Kidney (tissue), 14 donors: Measurements from ENCODE around the gene COG4. TPM values are rescaled to one million over a fixed set of nuclear protein-coding genes. Genes with fewer than 3 reads are reported as not detected.
A peak's percentile ranks its signal among the peaks of the same experiment; 100 is the strongest.

Experiments used
- DNase-seq, 5 donors: peaks; one replicate each; pipeline ENCODE4 v3.0.0-alpha.2; 2013 to 2020
- FAIRE-seq: peaks from 2 replicates; lab custom pipeline; 2012; peaks lifted over from hg19 to GRCh38; lab: Jason Lieb, UNC
- H3K27ac ChIP-seq, 2 donors: one replicate each; pipeline ENCODE4 v1.7.0; 2013; ENCODE audit warnings: low read depth in 2 of 2, low read length in 2 of 2, inconsistent platforms in 1 of 2
- H3K27me3 ChIP-seq: one replicate; pipeline ENCODE4 v1.7.1; 2013; ENCODE audit warnings: low read length, inconsistent platforms; ENCODE audit not compliant: control insufficient read depth, insufficient read depth
- H3K36me3 ChIP-seq, 3 donors: one replicate each; pipeline versions ENCODE4 v1.7.0 to v1.7.1; 2013; ENCODE audit warnings: low read length in 3 of 3, control low read depth in 1 of 3, inconsistent platforms in 1 of 3; ENCODE audit not compliant: insufficient read depth in 3 of 3, control insufficient read depth in 2 of 3
- H3K4me1 ChIP-seq, 3 donors: one replicate each; pipeline versions ENCODE4 v1.7.0 to v1.7.1; 2013; ENCODE audit warnings: low read length in 3 of 3, inconsistent platforms in 1 of 3, low read depth in 1 of 3; ENCODE audit not compliant: control insufficient read depth in 2 of 3, insufficient read depth in 2 of 3
- H3K4me3 ChIP-seq, 3 donors: one replicate each; pipeline versions ENCODE4 v1.7.0 to v1.8.1; 2013; ENCODE audit warnings: low read length in 3 of 3, control low read depth in 1 of 3, inconsistent platforms in 1 of 3
- H3K9ac ChIP-seq, 3 donors: one replicate each; pipeline versions ENCODE4 v1.7.0 to v1.7.1; 2013; ENCODE audit warnings: low read length in 3 of 3, control low read depth in 1 of 3, inconsistent platforms in 1 of 3
- H3K9me3 ChIP-seq, 3 donors: one replicate each; pipeline versions ENCODE4 v1.7.0 to v1.7.1; 2013; ENCODE audit warnings: low read length in 3 of 3, control low read depth in 1 of 3, inconsistent platforms in 1 of 3; ENCODE audit not compliant: control insufficient read depth in 2 of 3, insufficient read depth in 1 of 3
- CTCF ChIP-seq: IDR thresholded peaks from 3 replicates; pipeline ENCODE4 v1.5.1; 2012; ENCODE audit warnings: mild to moderate bottlenecking, moderate library complexity, borderline replicate concordance; ENCODE audit not compliant: insufficient read depth; ENCODE audit errors: extremely low read depth
- intact Hi-C: fragments of 100-400 bp; cut with DNase I; formaldehyde crosslinking; loops from one replicate; pipeline ENCODE4 v1.11.1; 2022
- polyA plus RNA-seq: library from polyadenylated mRNA; stranded (reverse); fragments of 350-450 nt; fragmentation: Illumina TruSeq; extraction: RNeasy Lipid Tissue Mini Kit (QIAGEN cat#74804); gene quantifications from one replicate; pipeline ENCODE4 v1.2.3, GENCODE V29; 2014; ENCODE audit warnings: low read depth, low replicate concordance; ENCODE audit not compliant: insufficient read depth
- total RNA-seq: library from RNA; stranded (reverse); fragmentation: NEBNext Ultra II Directional; extraction: Animal tissue kit (Norgen Biotek cat#: 25700); gene quantifications from one replicate; pipeline ENCODE4 v1.2.1, GENCODE V29; 2021
- donor health status: control.
- donor health status: control.
- donor health status: control.
- donor health status: control.
- donor health status: control.
- donor health status: DM: yes; HTN: yes; CAD: no.
- donor health status: Normal renal cell carcinoma (clear cell type).

The COG4 gene
- total and polyA plus RNA-seq, 2 donors from 2014 or later = 42.9 to 69.7 TPM

GRCh38 chr16:70478912-70479341, 44.4 kb downstream of the COG4 start:
- FAIRE-seq (no peak), DNase-seq (no peak)
- Histone ChIP-seq H3K9ac (no peak overlapping the region), H3K36me3 (peaks cover 0 to 38% (median 12%) of the 10 kb centered on the region in 3 donors), H3K27ac (no peak overlapping the region), H3K4me3 (no peak overlapping the region), H3K4me1 (peaks cover 0 to 3% (median 0%) of the 10 kb centered on the region in 3 donors), H3K27me3 (no peaks in the 10 kb centered on the region), H3K9me3 (no peaks in the 10 kb centered on the region)
- TF ChIP-seq CTCF = no peak
- intact Hi-C loops = no loop called here

DNA sequence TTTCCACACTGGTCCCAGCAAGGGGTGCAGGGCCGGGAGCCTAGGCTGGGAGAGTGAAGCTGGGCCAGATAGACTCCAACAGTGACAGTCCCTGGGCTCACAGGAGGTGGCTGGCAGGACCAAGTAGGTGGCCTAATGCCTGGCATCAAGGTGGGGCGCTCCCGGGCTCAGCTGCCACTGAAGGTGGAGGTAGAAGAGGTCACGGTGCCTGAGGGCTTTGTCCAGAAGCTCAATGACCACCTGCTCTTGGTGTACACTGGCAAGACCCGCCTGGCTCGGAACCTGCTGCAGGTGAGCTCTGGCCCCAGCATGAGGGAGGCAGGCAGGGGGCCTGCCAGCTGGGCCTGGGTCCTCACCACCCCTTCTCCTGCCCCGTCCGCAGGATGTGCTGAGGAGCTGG, 45.2 kb downstream of the COG4 start:
- Histone ChIP-seq H3K27me3 (no peaks in the 10 kb centered on the region), H3K4me1 (peaks cover 0 to 3% (median 0%) of the 10 kb centered on the region in 3 donors), H3K27ac (no peak overlapping the region), H3K4me3 (no peak overlapping the region), H3K9me3 (no peaks in the 10 kb centered on the region), H3K9ac (no peak overlapping the region), H3K36me3 (peaks cover 0 to 32% (median 6%) of the 10 kb centered on the region in 3 donors)
- FAIRE-seq (no peak), DNase-seq (no peak)
- intact Hi-C loops = no loop called here
- TF ChIP-seq CTCF = no peak

GRCh38 chr16:70476272-70477020, 46.9 kb downstream of the COG4 start:
- no peaks in the 10 kb centered on the region for H3K9me3 ChIP-seq
- TF ChIP-seq CTCF = no peak
- H3K36me3 ChIP-seq = peaks cover 0 to 27% (median 0%) of the 10 kb centered on the region in 3 donors
- H3K4me3 ChIP-seq = no peak overlapping the region
- FAIRE-seq = no peak
- no peaks in the 10 kb centered on the region for H3K27me3 ChIP-seq
- intact Hi-C loops = no loop called here
- peak in 3 of 5 donors; percentile 24 to 75 (median 34) for DNase-seq
- peak overlapping the region; percentile 57 to 78 for H3K27ac ChIP-seq
- peaks cover 0 to 3% (median 0%) of the 10 kb centered on the region in 3 donors for H3K4me1 ChIP-seq
- H3K9ac ChIP-seq = peak overlapping the region in 1 of 3 donors; percentile 12
